Thyroid gland (tissue), 4 donors: ENCODE results near the gene ROBO2.

Experiments used
- POLR2A ChIP-seq, 2 donors: fragments of 450-650 bp; IDR thresholded peaks; one replicate each; pipeline ENCODE4 v1.6.1; 2017; ENCODE audit warnings: antibody characterized with exemption in 2 of 2, mild to moderate bottlenecking in 2 of 2, moderate library complexity in 1 of 2
- TF ChIP-seq, protein P1 (sequence below), 6 experiments: fragments of 200-600 bp in 3 of 6; fragments of 450-650 bp in 3 of 6; sonication (generic) in 3 of 6; IDR thresholded peaks; one replicate each; pipeline ENCODE4 v1.5.1; 2016 to 2019; ENCODE audit warnings: antibody characterized with exemption in 6 of 6, mild to moderate bottlenecking in 2 of 6, inconsistent platforms in 1 of 6, moderate library complexity in 1 of 6

DNA sequence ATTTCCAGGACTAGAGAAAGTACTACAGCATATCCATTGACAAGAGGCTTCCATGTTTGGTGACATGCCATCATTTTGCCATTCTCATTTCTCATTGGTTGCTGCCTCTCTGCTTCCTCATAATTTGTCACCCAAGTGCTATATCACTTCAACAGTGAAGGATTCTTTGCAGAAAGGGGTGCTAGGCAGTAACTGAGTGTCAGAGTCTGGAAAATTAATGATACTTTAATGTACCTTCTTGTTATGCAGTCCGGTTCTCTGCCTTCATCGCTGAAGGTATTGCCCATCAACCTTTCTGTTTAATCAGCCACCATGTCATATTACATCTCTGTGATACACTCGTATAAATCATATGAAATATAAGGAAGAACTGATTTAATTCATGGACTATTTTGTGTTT lies 550.3 kb downstream of the ROBO2 start:
- no peak for TF ChIP-seq POLR2A (IDR thresholded peaks at IDR 0.05)
- TF ChIP-seq, protein P1, sequence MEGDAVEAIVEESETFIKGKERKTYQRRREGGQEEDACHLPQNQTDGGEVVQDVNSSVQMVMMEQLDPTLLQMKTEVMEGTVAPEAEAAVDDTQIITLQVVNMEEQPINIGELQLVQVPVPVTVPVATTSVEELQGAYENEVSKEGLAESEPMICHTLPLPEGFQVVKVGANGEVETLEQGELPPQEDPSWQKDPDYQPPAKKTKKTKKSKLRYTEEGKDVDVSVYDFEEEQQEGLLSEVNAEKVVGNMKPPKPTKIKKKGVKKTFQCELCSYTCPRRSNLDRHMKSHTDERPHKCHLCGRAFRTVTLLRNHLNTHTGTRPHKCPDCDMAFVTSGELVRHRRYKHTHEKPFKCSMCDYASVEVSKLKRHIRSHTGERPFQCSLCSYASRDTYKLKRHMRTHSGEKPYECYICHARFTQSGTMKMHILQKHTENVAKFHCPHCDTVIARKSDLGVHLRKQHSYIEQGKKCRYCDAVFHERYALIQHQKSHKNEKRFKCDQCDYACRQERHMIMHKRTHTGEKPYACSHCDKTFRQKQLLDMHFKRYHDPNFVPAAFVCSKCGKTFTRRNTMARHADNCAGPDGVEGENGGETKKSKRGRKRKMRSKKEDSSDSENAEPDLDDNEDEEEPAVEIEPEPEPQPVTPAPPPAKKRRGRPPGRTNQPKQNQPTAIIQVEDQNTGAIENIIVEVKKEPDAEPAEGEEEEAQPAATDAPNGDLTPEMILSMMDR (IDR thresholded peaks at IDR 0.05), result no peak
